Fibroblast of lung (primary cell): ENCODE results near the gene CD8B2.

ENCODE experiments used
- CTCF ChIP-seq, 2 donors: IDR thresholded peaks in 1 of 2; conservative IDR thresholded peaks in 1 of 2; 1 replicate in 1 of 2; 2 replicates in 1 of 2; pipeline ENCODE4 v1.5.1; 2011 to 2012; ENCODE audit warnings: low read length in 2 of 2, control low read depth in 1 of 2, inconsistent platforms in 1 of 2, low read depth in 1 of 2, mild to moderate bottlenecking in 1 of 2
- EZH2 ChIP-seq: IDR thresholded peaks from 2 replicates; pipeline ENCODE4 v1.5.1; 2012; ENCODE audit warnings: low read length, control low read depth, mild to moderate bottlenecking; ENCODE audit errors: missing control alignments

GRCh38 chr2:106561356-106561755 lies 74.2 kb downstream of the CD8B2 start:
- TF ChIP-seq CTCF (conservative IDR thresholded peaks at IDR 0.05 in 1 of 2, IDR thresholded peaks at IDR 0.05 in 1 of 2; ENCODE audit: low read depth in 1 of 2, low read length in 2 of 2) (no peak), EZH2 (no peak)
